ENCODE data around the gene ANKDD1B.

GRCh38 chr5:75603821-75604220 is 7.4 kb upstream of the ANKDD1B start:
- TF ChIP-seq ELK1 (CRISPR knock-in tag; IDR thresholded peaks at IDR 0.05) = no peak
- TF ChIP-seq, protein P1, sequence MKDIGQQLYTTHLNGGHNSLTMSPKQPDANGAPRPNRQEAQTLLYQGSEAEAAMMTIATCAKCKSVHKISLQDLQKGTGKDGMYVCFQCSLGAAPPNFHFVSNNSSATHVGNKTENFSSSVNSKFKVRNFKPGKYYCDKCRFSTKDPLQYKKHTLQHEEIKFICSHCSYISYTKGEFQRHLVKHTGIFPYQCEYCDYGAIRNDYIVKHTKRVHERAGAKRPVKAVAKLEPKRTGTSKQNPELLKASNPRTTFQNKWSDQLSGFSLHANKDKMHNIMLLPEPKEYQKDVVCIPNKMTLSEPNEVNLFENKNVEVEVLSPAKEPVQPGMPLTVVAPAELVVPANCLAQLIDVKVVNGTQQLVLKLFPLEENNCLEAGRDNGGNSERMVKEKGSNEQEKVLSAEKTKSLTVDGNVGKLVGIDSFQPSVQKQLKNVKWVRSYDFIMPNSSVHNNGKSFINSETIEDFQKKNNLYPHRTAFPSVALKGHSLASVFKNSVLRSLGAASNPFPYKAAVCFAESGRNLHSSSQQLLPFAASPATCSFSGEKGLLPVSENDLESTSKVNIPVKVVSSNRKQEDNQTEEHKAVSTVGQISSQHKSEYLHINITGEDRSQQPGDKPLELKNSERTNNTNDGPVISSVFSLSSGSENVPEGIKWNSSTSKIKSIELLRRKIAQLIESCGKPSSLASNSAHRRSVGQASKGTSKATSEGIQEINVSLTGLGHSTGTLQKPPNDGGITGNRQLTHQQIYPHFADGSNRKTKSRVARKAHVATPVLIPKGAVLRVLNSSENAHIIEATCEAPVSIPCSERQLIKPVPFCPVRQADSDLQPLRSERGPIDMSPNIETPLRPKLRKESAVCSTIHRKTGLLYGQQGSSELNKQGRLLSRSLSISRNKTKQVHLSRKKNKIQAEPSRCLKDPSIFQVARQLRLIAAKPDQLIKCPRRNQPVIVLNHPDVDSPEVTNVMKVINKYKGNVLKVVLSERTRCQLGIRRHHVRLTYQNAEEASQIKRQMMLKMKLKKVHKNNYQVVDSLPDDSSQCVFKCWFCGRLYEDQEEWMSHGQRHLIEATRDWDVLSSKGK (CRISPR knock-in tag; IDR thresholded peaks at IDR 0.05) = no peak
- TF ChIP-seq CHCHD3 (CRISPR knock-in tag; IDR thresholded peaks at IDR 0.05) = no peak
- TF ChIP-seq REST (IDR thresholded peaks at IDR 0.05; ENCODE audit: borderline replicate concordance) = no peak
- TF ChIP-seq REST (CRISPR knock-in tag; IDR thresholded peaks at IDR 0.05; ENCODE audit: low read depth) = no peak
- TF ChIP-seq BRCA1 (IDR thresholded peaks at IDR 0.05) = no peak
- no peak for TF ChIP-seq BRCA1 (CRISPR knock-in tag; IDR thresholded peaks at IDR 0.05)
- TF ChIP-seq SPI1 (IDR thresholded peaks at IDR 0.05; ENCODE audit: borderline replicate concordance, low read depth, low read length) = no peak
- no peak for TF ChIP-seq ERF (CRISPR knock-in tag; IDR thresholded peaks at IDR 0.05)
- TF ChIP-seq ZBTB2 (IDR thresholded peaks at IDR 0.05) = no peak
- TF ChIP-seq ZNF121 (CRISPR knock-in tag; conservative IDR thresholded peaks at IDR 0.05) = no peak

Data from K562 (cell line).